GM19099 (cell line): Measurements from ENCODE around the gene LEF1.

Experiments used
- POLR2A ChIP-seq: IDR thresholded peaks from 3 replicates; pipeline ENCODE4 v1.6.1; 2011; ENCODE audit warnings: low read depth; ENCODE audit not compliant: insufficient read length; ENCODE audit errors: extremely low read depth

Gene LEF1

GRCh38 chr4:108029016-108029720, 139.6 kb downstream of the LEF1 start:
- TF ChIP-seq POLR2A = no peak

DNA sequence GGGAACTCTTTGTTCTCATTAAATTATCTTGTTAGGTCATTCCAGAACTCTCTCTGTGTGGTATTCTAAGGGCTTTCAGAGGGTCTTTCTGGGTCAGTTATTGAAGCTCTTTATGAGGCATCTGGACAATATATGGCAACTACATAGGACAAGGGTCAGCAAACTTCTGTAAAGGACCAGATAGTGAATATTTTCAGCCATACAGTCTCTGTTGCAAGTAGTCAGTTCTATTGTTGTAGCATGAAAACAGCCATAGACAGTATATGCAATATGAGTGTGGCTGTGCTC, 143.9 kb downstream of the LEF1 start:
- TF ChIP-seq POLR2A = no peak

GRCh38 chr4:108024085-108024877, 144.5 kb downstream of the LEF1 start:
- no peak for TF ChIP-seq POLR2A

DNA sequence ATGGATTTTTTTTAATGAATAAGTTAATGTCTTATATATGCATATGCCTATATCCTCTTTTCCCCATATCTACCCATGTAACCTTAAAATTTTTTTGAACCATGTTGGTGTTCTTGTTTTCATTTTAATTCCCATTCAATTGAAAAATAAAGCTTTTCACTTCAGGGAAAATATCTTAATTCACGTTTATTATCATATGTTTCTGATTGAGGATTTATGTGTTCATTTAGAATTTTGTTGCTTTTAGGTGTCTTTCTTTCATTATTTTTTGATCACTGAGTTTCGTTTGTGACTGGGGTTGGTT, 149.9 kb downstream of the LEF1 start:
- TF ChIP-seq POLR2A = no peak

- TF ChIP-seq POLR2A = no peak
These were observed 150.5 kb downstream of the LEF1 start for GRCh38 chr4:108018040-108018883.

DNA sequence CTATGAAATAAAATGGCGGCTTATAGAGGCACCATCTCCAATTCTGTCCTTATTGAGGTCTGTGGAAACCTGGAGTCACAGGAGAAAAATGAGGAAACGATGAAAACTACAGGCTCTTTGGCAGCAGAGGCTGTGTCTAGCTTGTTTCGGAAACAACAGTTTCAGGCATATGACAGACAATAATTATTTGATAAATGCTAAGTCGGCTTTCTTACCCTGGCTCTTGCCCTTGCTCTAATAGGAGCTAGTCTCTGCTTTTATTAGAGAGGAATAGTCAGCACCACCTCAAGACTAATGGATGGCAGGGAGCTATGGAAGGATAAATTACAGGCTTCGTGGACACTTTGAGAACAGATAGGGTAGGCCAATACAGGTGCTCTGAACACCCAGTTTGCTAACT, 154.8 kb downstream of the LEF1 start:
- TF ChIP-seq POLR2A = no peak

DNA sequence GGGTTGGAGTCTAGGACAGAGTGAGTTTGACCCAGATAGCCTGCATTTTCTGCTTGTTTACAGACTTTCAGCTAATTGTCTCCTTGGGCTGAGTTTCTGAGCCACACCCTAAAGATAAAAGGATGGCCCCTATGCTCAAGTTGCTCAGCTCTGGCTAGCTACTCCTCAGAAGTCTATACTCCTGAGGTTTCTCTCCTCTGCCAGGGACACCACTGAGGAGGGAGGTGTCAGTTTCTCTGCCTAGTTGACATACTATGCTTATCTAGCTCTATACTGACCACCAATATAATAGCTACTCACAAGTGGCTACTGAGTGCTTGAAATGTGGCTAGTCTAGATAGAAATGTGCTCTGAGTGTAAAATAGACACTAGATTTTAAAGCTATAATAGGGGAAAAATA, 155.4 kb downstream of the LEF1 start:
- no peak for TF ChIP-seq POLR2A

- no peak for TF ChIP-seq POLR2A
These were observed 158.6 kb downstream of the LEF1 start for GRCh38 chr4:108010167-108010566.

- TF ChIP-seq POLR2A = no peak
These were observed 160.0 kb downstream of the LEF1 start for GRCh38 chr4:108008721-108009120.

DNA sequence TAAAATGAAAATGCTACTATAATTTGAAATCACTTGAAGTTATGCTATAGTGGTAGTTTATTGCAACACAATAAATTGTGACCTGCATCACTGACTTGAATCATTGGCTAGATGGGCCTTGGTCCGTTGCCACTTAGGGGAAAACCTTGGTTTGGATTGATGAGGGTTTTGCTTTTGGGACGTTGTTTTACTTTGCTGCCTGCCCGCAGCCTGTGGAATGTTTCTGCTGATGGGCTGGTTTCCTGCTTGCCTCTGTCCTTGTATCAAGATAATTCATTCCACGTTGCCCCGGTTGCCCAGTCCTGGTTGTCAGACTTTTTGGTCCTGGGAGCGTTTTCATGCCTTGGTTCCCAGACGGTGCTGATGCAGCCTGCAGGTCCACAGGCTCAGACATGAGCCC, 160.7 kb downstream of the LEF1 start:
- no peak for TF ChIP-seq POLR2A

GRCh38 chr4:108006361-108006760, 162.4 kb downstream of the LEF1 start:
- TF ChIP-seq POLR2A = no peak

DNA sequence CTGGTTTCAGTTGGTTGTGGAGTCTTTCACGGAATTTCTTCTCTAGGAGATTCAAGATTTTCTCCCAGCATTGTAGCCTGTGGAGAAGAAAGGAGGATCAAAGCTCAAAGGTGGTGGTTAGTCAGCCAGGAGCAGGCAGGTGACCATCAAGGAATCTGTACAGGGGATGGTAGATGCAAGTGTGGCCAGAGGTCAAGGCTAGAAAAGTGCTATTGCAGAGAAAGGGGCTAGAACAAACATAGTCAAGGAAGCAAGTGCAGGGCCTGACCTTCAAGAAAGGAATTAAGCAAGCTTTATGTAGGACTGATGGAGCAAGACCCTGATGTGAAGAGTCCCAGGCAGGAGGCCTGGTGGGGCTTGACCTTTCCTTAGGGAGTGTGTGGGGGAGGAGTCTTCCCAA, 162.9 kb downstream of the LEF1 start:
- no peak for TF ChIP-seq POLR2A

DNA sequence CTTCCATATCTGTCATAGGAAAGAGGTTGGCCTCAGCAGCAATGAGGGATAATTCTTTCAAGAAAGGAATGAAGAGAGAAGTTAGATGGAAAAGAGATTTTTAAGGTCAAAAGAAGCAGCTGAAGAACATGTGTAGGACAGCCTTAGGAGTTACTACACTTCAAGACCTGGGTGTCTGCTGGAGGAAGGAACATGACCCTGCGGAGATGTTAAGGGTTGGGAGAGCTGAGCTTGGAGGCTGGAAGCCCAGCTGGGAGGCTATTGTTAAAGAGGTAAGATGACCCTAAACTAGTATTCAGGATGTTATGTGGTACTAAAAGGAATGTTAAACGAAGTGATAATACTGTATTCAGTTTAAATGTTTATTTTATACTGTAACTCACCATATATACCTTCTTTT, 164.1 kb downstream of the LEF1 start:
- no peak for TF ChIP-seq POLR2A

DNA sequence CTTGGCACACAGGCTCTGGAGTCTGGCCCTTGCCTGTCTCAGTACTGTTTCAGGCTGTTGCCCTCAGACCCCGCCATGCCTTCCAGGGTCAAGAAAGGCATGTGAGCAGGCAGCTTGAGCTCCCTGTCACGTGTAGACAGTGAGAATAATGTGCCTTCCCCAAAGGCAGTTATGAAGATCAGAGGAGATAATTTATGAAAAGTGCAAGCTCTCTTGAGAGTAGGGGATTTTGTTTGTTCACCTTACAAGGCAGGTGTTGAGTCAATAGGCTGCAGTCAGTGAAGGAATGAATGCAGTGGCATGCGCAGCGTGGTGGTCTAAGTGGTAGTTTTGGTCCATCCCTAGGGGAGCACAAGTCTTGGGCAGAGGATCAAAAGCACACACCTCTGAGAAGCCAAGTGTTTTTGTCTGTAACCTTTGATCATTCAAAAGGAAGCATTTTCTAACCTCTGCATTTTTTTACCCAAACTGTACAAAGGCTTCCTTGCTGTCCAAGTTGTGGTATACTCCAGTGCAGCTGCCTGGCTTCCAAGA, 164.7 kb downstream of the LEF1 start:
- TF ChIP-seq POLR2A = no peak

DNA sequence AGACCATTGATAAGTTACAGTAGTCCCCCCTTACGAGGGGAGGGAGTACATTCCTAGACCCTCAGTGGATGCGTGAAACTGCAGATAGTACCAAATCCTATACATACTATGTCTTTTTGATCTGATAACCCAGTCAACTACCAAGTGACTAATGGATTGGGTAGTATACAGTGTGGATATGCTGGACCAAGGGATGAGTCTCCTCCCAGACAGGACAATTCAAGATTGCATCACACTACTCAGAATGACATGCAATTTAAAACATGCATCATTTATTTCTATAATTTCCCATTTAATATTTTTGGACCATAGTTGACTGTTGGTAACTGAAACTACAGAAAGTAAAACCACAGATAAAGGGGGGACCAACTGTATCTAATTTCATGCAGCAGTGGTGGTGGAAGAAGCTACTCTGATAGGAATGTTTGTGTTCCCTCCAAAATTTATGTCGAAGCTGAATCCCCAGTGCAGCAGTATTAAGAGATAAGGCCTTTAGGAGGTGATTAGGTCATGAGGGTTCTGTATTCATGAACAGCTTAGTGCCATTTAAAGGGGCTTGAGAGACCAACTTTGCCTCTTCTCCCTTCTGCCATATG, 167.1 kb downstream of the LEF1 start:
- TF ChIP-seq POLR2A = no peak
